PC-3 (cell line): ENCODE measurements around the gene SPATA16. TPM values are rescaled to one million over a fixed set of nuclear protein-coding genes. Genes with fewer than 3 reads are reported as not detected.

Source experiments
- ATAC-seq: fragments of 200-7000 bp; cut with Tn5 transposase; 2 replicates; pipeline ENCODE4 v1.9.1; 2020; ENCODE audit warnings: mild to moderate bottlenecking, moderate library complexity
- BruUV-seq: library from RNA; stranded (reverse); fragments of 400-500 nt; replicated peaks from 2 replicates; lab custom pipeline; 2021; lab: Mats Ljungman, UMichigan
- CTCF ChIA-PET: fragments of 300-600 bp; sonication (Branson Sonifier 250); formaldehyde crosslinking; loops from one replicate; lab custom pipeline; 2022; ENCODE audit warnings: antibody characterized with exemption; lab: Charles Lee
- POLR2A ChIA-PET: fragments of 300-600 bp; sonication (Branson Sonifier 250); formaldehyde crosslinking; loops from one replicate; lab custom pipeline; 2022; ENCODE audit warnings: antibody characterized with exemption; ENCODE audit not compliant: unreplicated experiment; lab: Charles Lee
- DNase-seq: peaks from one replicate; pipeline ENCODE4 v3.0.0-alpha.2; 2015
- H2AFZ ChIP-seq: fragments of 300-600 bp; sonication (generic); 2 replicates; pipeline ENCODE4 v1.6.0; 2016; ENCODE audit warnings: antibody characterized with exemption, low read length
- H3F3A ChIP-seq: fragments of 300-600 bp; sonication (generic); one replicate; pipeline ENCODE4 v1.6.0; 2017; ENCODE audit warnings: antibody characterized with exemption, low read length, control low read depth, mild to moderate bottlenecking; ENCODE audit not compliant: unreplicated experiment
- H3K27ac ChIP-seq: fragments of 300-600 bp; sonication (generic); 2 replicates; pipeline ENCODE4 v1.5.1; 2016; ENCODE audit warnings: mild to moderate bottlenecking, low read length
- H3K27me3 ChIP-seq: fragments of 300-600 bp; sonication (generic); 2 replicates; pipeline ENCODE4 v1.6.1; 2016; ENCODE audit warnings: low read length, mixed read lengths
- H3K36me3 ChIP-seq: fragments of 300-600 bp; sonication (generic); 2 replicates; pipeline ENCODE4 v1.6.1; 2016; ENCODE audit warnings: low read depth, mixed run types, low read length, mixed read lengths
- H3K4me1 ChIP-seq: fragments of 300-600 bp; sonication (generic); 2 replicates; pipeline ENCODE4 v1.5.1; 2016; ENCODE audit warnings: low read length; ENCODE audit not compliant: insufficient read depth
- H3K4me2 ChIP-seq: fragments of 300-600 bp; sonication (generic); 2 replicates; pipeline ENCODE4 v1.6.0; 2016; ENCODE audit warnings: low read length
- H3K4me3 ChIP-seq: fragments of 300-600 bp; sonication (generic); 2 replicates; pipeline ENCODE4 v1.5.1; 2016; ENCODE audit warnings: mild to moderate bottlenecking, low read length, mixed read lengths
- H3K79me2 ChIP-seq: fragments of 300-600 bp; sonication (generic); 2 replicates; pipeline ENCODE4 v1.6.1; 2017; ENCODE audit warnings: low read length, mixed read lengths
- H3K9ac ChIP-seq: fragments of 300-600 bp; sonication (generic); 2 replicates; pipeline ENCODE4 v1.6.0; 2016; ENCODE audit warnings: mild to moderate bottlenecking, low read length
- H3K9me2 ChIP-seq: fragments of 300-600 bp; sonication (generic); replicated peaks from 2 replicates; pipeline ENCODE4 v1.6.1; 2016; ENCODE audit warnings: mixed run types, low read length, mixed read lengths
- H3K9me3 ChIP-seq: fragments of 300-600 bp; sonication (generic); 2 replicates; pipeline ENCODE4 v1.6.1; 2016; ENCODE audit warnings: low read length, mixed read lengths
- H4K20me1 ChIP-seq: fragments of 300-600 bp; sonication (generic); 2 replicates; pipeline ENCODE4 v1.6.1; 2016; ENCODE audit warnings: low read length, mixed read lengths
- CTCF ChIP-seq: fragments of 300-600 bp; sonication (generic); conservative IDR thresholded peaks from 2 replicates; pipeline ENCODE4 v1.5.1; 2017; ENCODE audit warnings: antibody characterized with exemption, low read depth, mild to moderate bottlenecking, low read length
- EZH2 ChIP-seq: fragments of 300-600 bp; sonication (generic); IDR thresholded peaks from one replicate; pipeline ENCODE4 v1.6.1; 2017; ENCODE audit warnings: antibody characterized with exemption, mild to moderate bottlenecking, low read length; ENCODE audit not compliant: unreplicated experiment
- EZH2phosphoT487 ChIP-seq: fragments of 300-600 bp; sonication (generic); IDR thresholded peaks from 2 replicates; pipeline ENCODE4 v1.6.1; 2018; ENCODE audit warnings: mild to moderate bottlenecking, antibody characterized with exemption, low read length, borderline replicate concordance
- intact Hi-C: fragments of 100-400 bp; cut with micrococcal nuclease; formaldehyde crosslinking; loops from 2 replicates; pipeline ENCODE4 v1.9.0; 2023
- total RNA-seq: library from RNA; depleted of rRNA; stranded (reverse); fragments of >200 nt; gene quantifications from 2 replicates; pipeline ENCODE4 v1.2.3, GENCODE V29; 2014

The SPATA16 gene
- total RNA-seq, 1 experiment from 2014 or later = not detected

DNA sequence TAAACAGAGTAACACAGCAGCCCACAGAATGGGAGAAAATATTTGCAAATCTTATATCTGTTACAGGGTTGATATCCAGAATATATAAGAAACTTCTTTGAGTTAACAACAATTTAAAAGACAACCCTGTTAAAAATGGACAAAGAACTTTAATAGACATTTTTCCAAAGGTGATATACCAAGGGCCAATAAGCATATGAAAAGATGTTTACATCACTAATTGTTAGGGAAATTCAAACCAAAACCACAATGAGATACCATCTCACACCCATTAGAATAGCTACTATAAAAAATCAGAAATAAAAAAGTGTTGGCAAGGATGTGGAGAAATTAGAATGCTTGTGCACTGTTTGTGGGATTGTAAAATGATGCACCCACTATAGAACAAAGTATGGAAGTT is 110.8 kb downstream of the SPATA16 start:
- Histone ChIP-seq H3K79me2 (no peaks in the 10 kb centered on the region), H3K9ac (no peak overlapping the region), H3K4me3 (no peak overlapping the region), H3K27me3 (peaks cover 54% of the 10 kb centered on the region), H3K27ac (no peak overlapping the region), H3K36me3 (no peaks in the 10 kb centered on the region), H4K20me1 (no peaks in the 10 kb centered on the region), H3K4me2 (no peak overlapping the region), H3K9me2 (no peaks in the 10 kb centered on the region), H3F3A (no peaks in the 10 kb centered on the region), H3K4me1 (no peaks in the 10 kb centered on the region), H3K9me3 (no peaks in the 10 kb centered on the region), H2AFZ (no peak overlapping the region)
- CTCF ChIA-PET = no interaction called here
- no TSS peak for BruUV-seq
- intact Hi-C loops = no loop called here
- ATAC-seq (no peak), DNase-seq (no peak)
- TF ChIP-seq EZH2phosphoT487 (no peak), CTCF (no peak), EZH2 (no peak)
- POLR2A ChIA-PET = no interaction called here

DNA sequence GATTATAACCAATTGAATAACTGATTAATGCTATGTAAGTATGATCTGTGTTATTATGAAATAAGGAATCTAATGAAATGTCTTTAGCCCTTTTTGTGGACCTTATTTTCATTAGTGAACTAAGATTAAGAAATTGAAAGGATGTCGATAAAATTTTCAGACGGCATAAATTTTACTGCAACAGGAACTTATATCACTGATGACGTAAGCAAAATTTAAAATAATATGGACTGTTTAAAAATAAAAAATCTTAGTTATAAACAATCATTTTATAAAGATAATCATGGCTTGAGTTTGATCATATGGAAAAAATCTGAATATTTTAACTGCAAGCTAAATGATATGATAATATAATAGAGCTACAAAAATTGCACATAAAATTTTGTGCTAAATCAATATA is 112.7 kb downstream of the SPATA16 start:
- ATAC-seq = no peak
- no peak overlapping the region for H3K27ac ChIP-seq
- H4K20me1 ChIP-seq = no peaks in the 10 kb centered on the region
- H3K27me3 ChIP-seq = peaks cover 48% of the 10 kb centered on the region
- no peak for TF ChIP-seq EZH2phosphoT487
- TF ChIP-seq EZH2 = no peak
- TF ChIP-seq CTCF = no peak
- H3K4me1 ChIP-seq = no peaks in the 10 kb centered on the region
- no peaks in the 10 kb centered on the region for H3K9me3 ChIP-seq
- no peak overlapping the region for H3K9ac ChIP-seq
- no TSS peak for BruUV-seq
- H2AFZ ChIP-seq = no peak overlapping the region
- H3F3A ChIP-seq = no peaks in the 10 kb centered on the region
- ChIA-PET POLR2A (no interaction called here), CTCF (no interaction called here)
- no peaks in the 10 kb centered on the region for H3K79me2 ChIP-seq
- no peak overlapping the region for H3K4me3 ChIP-seq
- no peak overlapping the region for H3K4me2 ChIP-seq
- no peak for DNase-seq
- no peaks in the 10 kb centered on the region for H3K36me3 ChIP-seq
- intact Hi-C loops = no loop called here
- H3K9me2 ChIP-seq = no peaks in the 10 kb centered on the region

DNA sequence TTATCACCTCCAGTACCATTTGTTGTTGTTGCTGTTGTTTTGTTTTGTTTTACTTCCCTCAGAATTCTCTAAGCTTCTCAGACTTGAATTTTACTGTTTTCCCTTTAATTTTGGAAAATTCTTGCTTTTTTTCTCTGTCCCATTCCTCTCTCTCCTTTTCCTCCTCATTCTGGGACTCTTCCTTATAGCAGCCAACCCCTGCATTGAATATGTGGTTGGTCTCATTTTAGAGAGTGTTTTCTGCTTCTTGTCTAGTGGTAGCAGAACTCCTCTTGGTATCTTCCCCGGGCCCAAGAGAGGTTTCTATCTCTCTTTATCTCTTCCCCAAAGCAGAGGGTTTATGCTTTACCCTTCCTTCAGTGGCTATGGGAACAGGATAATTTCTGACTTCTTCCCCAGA is 113.6 kb downstream of the SPATA16 start:
- no peak overlapping the region for H3K4me3 ChIP-seq
- no peak overlapping the region for H3K27ac ChIP-seq
- H3K4me2 ChIP-seq = no peak overlapping the region
- no peaks in the 10 kb centered on the region for H4K20me1 ChIP-seq
- BruUV-seq = no TSS peak
- no peaks in the 10 kb centered on the region for H3K9me3 ChIP-seq
- no peaks in the 10 kb centered on the region for H3K4me1 ChIP-seq
- no peak for ATAC-seq
- H3K79me2 ChIP-seq = no peaks in the 10 kb centered on the region
- peaks cover 43% of the 10 kb centered on the region for H3K27me3 ChIP-seq
- ChIA-PET POLR2A (no interaction called here), CTCF (no interaction called here)
- no peak overlapping the region for H3K9ac ChIP-seq
- H3F3A ChIP-seq = no peaks in the 10 kb centered on the region
- H3K9me2 ChIP-seq = no peaks in the 10 kb centered on the region
- H2AFZ ChIP-seq = no peak overlapping the region
- intact Hi-C loops = no loop called here
- no peak for DNase-seq
- H3K36me3 ChIP-seq = no peaks in the 10 kb centered on the region
- TF ChIP-seq EZH2 = no peak
- TF ChIP-seq EZH2phosphoT487 = no peak
- no peak for TF ChIP-seq CTCF
